ENCODE results near the gene CHST14. TPM values are rescaled to one million over a fixed set of nuclear protein-coding genes. Genes with fewer than 3 reads are reported as not detected.

The CHST14 gene
- total RNA-seq, 2 experiments from 2014 or later = 11.2 to 11.7 TPM

GRCh38 chr15:40506964-40507571 is 36.3 kb downstream of the CHST14 start:
- POLR2A ChIA-PET = no interaction called here
- CTCF ChIA-PET = interaction anchor here (0.6 to 1.4 kb wide), 12 partner anchors 10 to 386 kb away, joined by 3 to 4 read pairs (median 3); partner anchors contain the start of gene BAHD1

- POLR2A ChIA-PET = no interaction called here
- CTCF ChIA-PET = no interaction called here
Measured at GRCh38 chr15:40508216-40508615, 37.4 kb downstream of the CHST14 start.

- ChIA-PET CTCF (interaction anchor here (0.9 kb wide), 1 partner anchor 12 kb away, joined by 4 read pairs; no protein-coding TSS in a partner anchor), POLR2A (no interaction called here)
Measured at GRCh38 chr15:40510201-40510600, 39.4 kb downstream of the CHST14 start.

DNA sequence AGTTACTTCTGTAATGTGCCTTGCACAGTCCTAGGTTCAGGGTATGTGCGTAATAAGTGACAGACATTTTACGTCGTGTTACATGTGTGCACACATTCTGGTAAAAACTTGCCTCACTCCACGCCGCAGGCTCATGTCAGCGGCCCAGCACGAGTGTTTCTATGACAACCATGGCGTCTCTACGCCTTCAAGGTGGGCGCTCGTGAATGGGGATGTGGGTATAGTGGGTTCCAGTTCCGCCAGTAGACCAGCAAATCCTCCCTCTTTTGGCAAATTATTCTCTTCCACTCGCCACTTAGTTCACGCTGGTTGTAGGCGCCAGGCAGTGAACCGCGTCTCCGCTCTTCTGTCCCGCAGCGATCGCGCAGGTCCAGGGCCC is 40.3 kb downstream of the CHST14 start:
- ChIA-PET POLR2A (no interaction called here), CTCF (interaction anchor here (0.9 kb wide), 1 partner anchor 13 kb away, joined by 4 read pairs; no protein-coding TSS in a partner anchor)

DNA sequence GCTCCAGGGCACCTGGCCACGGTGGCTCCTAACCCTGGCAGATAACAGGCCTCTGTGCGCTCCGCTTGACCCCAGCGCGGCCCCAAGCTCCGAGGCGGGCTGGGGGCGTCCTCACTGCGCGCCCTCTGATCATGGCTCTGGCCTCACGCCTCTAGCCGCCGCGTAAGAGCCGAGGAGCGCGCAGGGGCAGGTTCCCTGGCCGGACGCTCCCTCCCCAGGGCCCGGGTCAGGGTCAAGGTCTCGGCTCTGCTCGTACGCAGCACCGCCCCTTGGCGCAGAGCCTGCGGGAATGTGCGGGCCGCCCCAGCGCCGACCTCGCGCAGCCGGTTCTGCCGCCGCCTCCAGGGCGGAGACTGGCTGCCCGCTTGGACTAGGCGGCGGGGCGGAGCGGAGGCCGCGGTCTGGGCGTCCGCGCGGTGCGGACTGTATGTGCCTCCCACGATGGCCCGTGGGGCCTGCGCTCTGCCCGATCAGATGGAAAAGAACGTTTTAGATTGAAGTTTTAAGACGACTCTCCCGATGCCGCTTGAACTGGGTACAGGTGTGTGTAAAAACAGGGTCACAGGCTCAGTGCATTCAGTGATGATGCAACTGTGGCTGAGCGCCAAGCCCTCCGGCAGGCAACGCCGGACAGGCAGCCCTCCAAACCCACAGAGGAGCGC is 40.8 kb downstream of the CHST14 start:
- POLR2A ChIA-PET = no interaction called here
- CTCF ChIA-PET = no interaction called here

GRCh38 chr15:40512440-40512839 is 41.7 kb downstream of the CHST14 start:
- CTCF ChIA-PET = no interaction called here
- POLR2A ChIA-PET = no interaction called here

DNA sequence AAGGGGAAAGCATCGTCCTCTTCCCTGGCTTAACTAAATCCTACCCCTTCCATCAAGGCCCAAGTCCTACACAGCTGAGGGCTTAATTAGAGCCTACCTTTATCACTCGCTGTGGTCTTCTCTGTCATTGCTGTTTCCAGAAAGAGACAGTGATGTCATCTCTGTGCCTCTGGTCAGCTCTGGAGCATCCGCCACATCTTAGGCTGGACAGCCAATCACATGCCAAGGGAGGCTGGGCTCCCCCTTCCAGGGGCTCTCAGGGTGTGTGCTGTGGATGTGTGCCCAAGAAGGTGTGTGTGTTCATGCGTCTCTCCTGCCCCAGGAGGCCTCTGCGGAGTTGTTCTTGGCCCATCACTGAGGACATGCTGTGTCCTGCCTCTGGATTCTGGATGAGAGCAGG is 42.8 kb downstream of the CHST14 start:
- POLR2A ChIA-PET = no interaction called here

DNA sequence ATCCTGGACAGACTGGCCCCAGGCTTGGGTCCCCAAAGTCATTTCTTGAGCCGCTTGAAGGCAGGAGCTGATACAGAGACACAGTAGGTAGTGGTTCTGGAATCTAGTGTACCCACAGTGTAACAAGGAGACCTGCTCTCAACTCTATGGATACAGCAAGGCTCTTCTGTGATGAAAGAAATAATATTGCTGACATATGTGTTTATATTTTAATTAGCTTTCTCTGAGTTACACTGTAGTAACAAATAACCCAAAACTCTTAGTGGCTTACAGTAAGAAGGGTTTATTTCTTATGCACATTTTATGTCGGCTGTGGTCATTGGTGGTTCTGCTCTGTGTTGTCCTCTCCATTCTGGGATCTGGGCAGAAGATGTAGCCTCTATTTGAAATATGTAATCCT is 45.5 kb downstream of the CHST14 start:
- ChIA-PET POLR2A (no interaction called here), CTCF (interaction anchor here (1.4 kb wide), 1 partner anchor 9 kb away, joined by 3 read pairs; no protein-coding TSS in a partner anchor)

More for the DNA sequence above, 42.8 kb downstream of the CHST14 start:
- CTCF ChIA-PET = no interaction called here

Other genes with a start within 250 kb of the CHST14 start
- 1 to 10 TPM; 2.1 to 2.3 TPM for gene PAK6, start 231.9 kb upstream of the CHST14 start, total RNA-seq
- under 1 TPM in 1 of 2 experiments, not detected in 1; 0.17 TPM for gene ANKRD63, start 187.9 kb upstream of the CHST14 start, total RNA-seq
- 10 to 100 TPM; 52.3 to 53.3 TPM for gene PLCB2, start 163.0 kb upstream of the CHST14 start, total RNA-seq
- 10 to 100 TPM; 15.4 to 19.3 TPM for gene INAFM2, start 147.3 kb upstream of the CHST14 start, total RNA-seq
- under 1 TPM; 0.17 to 0.34 TPM for gene CCDC9B, start 130.0 kb upstream of the CHST14 start, total RNA-seq
- gene PHGR1, start 120.0 kb upstream of the CHST14 start, total RNA-seq = not detected
- gene DISP2, start 112.8 kb upstream of the CHST14 start, total RNA-seq = under 1 TPM; 0.15 to 0.36 TPM
- gene KNSTRN, start 88.3 kb upstream of the CHST14 start, total RNA-seq = 10 to 100 TPM; 50.1 to 60.9 TPM
- gene IVD, start 65.2 kb upstream of the CHST14 start, total RNA-seq = 10 to 100 TPM; 68.8 to 72.3 TPM
- gene BAHD1, start 30.0 kb upstream of the CHST14 start, total RNA-seq = 10 to 100 TPM; 23.0 to 23.5 TPM
- gene CCDC32, start 94.1 kb downstream of the CHST14 start, total RNA-seq = 10 to 100 TPM; 29.4 to 33.5 TPM
- gene RPUSD2, start 98.3 kb downstream of the CHST14 start, total RNA-seq = 10 to 100 TPM; 23.8 to 24.4 TPM
- 10 to 100 TPM; 22.1 to 22.5 TPM for gene KNL1, start 123.3 kb downstream of the CHST14 start, total RNA-seq
- 10 to 100 TPM; 63.8 to 69.5 TPM for gene RAD51, start 224.2 kb downstream of the CHST14 start, total RNA-seq